GM10248 (cell line): ENCODE data around the gene STYXL1.

Experiments
- CTCF ChIA-PET: fragments of 300-600 bp; sonication (Branson Sonifier 250); formaldehyde crosslinking; extraction: SDS; loops from one replicate; lab custom pipeline; 2021; ENCODE audit warnings: antibody characterized with exemption; lab: Yijun Ruan, JAX
- POLR2A ChIA-PET: fragments of 350-650 bp; sonication (Branson Sonifier 250); formaldehyde crosslinking; extraction: SDS; loops from one replicate; lab custom pipeline; 2020; ENCODE audit warnings: antibody characterized with exemption; lab: Yijun Ruan, JAX
- DNase-seq: peaks from one replicate; pipeline ENCODE4 v3.0.0; 2012; ENCODE audit errors: extremely low spot score
- CTCF ChIP-seq: IDR thresholded peaks from 2 replicates; pipeline ENCODE4 v1.5.1; 2012; ENCODE audit warnings: mild to moderate bottlenecking, low read depth; ENCODE audit errors: extremely low read depth, missing control alignments, control extremely low read depth

Gene STYXL1

DNA sequence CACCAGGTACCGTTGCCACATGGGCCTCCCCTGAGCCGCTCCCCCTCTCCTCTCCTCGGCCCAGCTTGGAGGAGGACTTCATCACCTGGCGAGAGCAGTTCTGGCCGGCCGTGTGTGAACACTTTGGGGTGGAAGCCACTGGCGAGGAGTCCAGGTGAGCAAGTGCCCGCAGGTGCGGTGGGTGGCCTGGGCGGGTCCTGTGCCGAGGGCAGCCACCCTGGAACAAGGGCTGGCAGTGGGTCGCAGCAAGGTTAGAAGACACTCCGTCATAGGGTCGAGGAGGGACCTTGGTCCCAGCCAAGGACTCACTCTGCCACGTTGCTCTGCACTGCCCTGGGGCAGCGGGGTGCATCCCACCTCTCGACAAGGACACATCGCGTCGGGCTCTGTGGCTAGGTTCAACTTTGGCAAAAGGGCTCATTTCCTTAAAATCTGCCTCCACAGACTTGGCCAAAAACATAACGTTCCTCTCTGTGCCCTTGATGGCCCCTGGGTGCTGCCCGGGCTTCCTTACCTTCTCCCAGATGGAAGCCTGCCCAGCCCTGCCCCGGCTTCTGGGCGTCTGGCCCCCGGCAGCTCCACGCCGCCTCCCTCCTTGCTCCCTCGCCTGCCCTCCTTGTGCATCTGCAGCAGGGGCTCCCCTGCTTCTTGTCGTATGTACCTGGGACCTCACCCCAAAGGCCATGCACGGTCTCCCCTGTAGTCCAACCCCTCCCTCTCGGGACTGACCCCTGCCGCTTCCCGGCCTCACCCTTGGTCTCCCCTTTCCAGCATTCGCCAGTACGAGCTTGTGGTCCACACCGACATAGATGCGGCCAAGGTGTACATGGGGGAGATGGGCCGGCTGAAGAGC, 66.1 kb downstream of the STYXL1 start:
- CTCF ChIA-PET = no interaction called here
- no peak for TF ChIP-seq CTCF
- DNase-seq = no peak
- POLR2A ChIA-PET = no interaction called here

DNA sequence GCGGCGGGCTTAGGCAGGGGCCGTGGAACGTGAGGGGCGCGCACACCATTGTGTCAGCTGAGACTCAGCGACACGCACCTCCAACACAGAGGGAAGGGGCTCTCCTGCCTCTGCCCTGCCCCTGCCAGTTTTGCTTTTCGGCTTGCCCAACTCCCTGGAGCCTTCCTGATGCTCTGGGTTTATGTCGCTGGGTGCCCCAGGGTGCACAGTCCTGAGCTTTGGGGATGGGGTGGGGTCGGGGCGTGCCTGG, 66.7 kb downstream of the STYXL1 start:
- DNase-seq = no peak
- POLR2A ChIA-PET = no interaction called here
- CTCF ChIA-PET = no interaction called here
- no peak for TF ChIP-seq CTCF

DNA sequence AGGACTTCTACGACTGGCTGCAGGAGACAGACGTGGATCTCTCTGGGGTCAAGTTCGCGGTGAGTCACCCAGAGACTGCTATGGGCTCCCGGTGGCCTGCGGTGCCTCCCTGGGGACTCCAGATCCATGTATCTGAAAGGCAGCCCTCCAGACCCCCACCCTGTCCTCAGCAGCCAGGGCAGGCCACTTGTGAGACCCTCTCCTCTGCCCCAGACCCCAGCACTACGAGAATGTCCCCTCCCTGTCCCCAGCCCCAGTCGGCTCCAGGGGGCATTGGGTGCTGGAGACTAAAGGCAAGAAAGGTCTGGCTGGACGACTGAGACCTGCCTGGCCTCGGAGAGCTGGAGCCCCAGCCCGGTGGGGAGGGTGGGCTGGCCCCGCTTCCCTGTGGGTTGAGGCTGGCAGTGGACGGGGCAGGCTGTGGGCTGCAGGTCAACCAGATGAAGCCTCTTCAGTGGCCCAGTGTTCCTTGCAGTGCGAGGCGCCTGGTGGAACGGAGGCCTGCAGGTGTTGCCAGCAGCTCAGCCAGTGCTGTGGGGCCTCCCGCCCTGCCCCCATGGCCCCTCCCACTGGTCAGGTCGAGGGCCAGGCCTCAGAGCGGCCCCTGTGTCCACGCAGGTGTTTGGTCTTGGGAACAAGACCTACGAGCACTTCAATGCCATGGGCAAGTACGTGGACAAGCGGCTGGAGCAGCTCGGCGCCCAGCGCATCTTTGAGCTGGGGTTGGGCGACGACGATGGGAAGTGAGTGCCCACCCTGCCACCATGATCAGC, 67.2 kb downstream of the STYXL1 start:
- DNase-seq = no peak
- TF ChIP-seq CTCF = no peak
- ChIA-PET POLR2A (no interaction called here), CTCF (no interaction called here)

GRCh38 chr7:75979759-75980429, 67.9 kb downstream of the STYXL1 start:
- CTCF ChIA-PET = no interaction called here
- DNase-seq = no peak
- no peak for TF ChIP-seq CTCF
- POLR2A ChIA-PET = no interaction called here

- TF ChIP-seq CTCF = no peak
- DNase-seq = no peak
- ChIA-PET CTCF (interaction anchor here (1.1 kb wide), 1 partner anchor 12 kb away, joined by 3 read pairs; no protein-coding TSS in a partner anchor), POLR2A (no interaction called here)
Measured at GRCh38 chr7:75977743-75978142, 70.1 kb downstream of the STYXL1 start.
